Pons (tissue), 1 donor: ENCODE measurements around the gene ASCL2.

Source experiments
- DNase-seq: peaks from one replicate; pipeline ENCODE4 v3.0.0-alpha.2; 2016; ENCODE audit warnings: low spot score

The ASCL2 gene

DNA sequence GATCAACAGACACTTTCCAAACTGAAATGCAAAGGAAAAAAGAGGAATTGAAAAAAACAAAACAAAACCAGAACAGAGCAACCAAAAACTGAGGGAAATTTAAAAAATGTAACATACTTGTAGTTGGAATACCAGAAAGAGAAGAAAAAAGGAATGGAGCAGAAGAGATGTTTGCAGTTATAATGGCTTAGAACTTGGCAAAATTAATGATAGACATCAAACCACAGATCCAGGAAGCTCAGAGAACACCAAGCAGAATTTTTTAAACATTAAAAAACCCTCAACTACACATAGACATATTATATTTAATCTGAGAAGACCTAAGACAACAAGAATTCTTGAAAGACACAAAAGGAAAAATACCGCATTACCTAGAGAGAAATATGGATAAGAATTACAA, 46.1 kb downstream of the ASCL2 start:
- no peak for DNase-seq

DNA sequence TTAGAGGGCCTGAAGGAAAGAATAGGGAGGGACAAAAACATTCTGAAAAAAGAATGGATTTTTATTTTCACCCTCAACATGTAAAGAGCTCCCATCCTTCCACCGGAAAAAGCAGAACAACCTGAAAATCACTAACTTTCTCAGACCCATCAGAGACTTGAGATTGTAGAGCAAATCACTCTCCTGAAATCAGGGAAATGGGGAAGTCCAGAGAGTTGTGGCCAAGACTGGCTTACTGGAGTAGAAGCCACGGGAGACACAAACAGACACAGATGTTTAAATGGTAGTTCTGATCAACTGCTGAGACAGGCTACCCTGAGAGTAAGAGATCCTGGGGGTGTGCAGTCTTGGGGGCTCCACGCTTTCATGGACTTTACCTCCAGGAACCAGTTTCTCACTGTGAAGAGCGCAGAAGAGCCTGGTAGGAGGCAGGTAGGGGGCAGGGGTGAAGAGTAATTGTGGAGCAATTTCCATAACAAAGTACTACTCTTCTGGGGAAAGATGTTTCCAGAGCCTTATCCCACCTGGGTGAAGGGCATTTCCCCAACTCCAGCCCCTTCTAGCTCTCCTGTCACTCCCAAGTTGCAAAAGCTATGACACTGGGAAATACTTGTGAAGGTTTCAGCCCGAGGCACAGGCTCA, 47.1 kb downstream of the ASCL2 start:
- DNase-seq: no peak

DNA sequence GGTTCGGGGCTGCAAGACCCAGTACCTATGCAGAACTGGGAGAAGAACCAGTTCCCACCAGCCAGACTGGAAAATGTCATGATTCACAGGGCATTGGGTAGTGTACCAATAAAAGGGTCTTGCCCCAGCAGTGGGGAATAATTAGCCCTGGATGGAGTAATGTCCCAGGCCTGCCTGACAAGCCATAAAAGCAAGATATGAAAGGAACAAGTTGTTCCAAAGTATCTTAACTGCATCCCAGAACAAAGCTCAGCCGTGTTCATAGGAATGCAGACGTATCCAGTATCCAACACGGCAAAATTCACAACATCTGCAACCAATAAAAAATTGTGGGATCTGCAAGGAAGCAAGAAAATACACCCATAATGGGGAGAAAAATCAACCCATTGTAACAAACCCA, 47.9 kb downstream of the ASCL2 start:
- DNase-seq: no peak

DNA sequence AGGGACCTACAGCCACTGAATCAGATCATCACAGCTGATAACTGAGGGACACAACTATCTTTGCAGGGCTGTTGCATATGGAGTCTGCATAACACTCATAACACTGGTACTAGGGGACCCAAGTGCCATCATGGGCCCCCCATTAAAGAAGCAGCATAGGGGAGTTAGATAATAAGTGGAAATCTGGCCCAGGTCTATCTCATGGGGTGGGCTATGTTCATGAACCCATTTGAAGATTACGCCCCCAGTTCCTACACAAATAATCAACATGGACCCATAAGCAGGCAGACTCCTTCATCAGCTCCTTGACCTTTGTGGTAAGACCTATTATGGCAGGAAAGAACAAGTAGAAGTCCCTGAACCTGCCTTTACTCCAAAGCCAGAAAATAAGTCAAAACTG, 48.8 kb downstream of the ASCL2 start:
- DNase-seq: no peak

DNA sequence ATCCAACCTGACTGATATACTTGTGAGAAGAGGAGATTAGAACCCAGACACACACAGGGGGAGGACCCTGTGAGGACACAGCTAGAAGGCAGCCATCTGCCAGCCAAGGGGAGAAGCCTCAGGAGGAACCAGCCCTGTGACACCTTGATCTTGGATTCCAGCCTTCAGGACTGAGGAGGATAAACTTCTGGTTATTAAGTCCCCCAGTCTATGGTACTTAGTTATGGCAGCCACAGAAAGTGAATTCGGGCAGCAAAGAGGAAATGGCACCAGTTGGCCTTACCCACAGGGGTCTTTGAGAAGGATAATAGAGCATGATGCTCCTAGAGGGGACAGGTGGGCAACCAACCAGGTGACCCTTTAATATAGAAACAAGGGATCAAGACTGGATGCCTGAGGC, 49.4 kb downstream of the ASCL2 start:
- no peak for DNase-seq

DNA sequence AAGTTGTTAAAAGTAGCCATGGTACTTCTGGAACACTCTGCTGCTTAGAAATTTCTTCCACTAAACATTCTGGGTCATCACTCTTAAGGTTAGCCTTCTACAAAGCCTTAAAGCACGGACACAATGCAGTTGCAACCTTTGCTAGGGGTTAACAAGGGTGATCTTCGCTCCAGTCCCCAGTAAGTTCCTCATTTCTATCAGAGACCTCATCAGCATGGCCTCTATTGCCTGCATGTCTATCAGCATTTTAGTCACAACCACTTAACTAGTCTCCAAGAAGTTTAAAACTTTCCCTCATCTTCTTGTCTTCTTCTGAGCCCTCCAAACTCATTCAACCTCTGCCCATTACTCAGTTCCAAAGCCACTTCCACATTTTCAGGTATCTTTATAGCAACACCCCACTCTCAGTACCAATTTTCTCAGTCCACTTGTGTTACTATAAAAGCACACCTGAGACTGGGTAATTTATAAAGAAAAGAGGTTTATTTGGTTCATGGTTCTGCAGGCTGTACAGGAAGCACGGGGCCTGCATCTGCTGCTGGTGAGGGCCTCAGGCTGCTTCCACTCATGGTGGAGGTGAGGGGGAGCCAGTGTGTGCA, 50.1 kb downstream of the ASCL2 start:
- no peak for DNase-seq

DNA sequence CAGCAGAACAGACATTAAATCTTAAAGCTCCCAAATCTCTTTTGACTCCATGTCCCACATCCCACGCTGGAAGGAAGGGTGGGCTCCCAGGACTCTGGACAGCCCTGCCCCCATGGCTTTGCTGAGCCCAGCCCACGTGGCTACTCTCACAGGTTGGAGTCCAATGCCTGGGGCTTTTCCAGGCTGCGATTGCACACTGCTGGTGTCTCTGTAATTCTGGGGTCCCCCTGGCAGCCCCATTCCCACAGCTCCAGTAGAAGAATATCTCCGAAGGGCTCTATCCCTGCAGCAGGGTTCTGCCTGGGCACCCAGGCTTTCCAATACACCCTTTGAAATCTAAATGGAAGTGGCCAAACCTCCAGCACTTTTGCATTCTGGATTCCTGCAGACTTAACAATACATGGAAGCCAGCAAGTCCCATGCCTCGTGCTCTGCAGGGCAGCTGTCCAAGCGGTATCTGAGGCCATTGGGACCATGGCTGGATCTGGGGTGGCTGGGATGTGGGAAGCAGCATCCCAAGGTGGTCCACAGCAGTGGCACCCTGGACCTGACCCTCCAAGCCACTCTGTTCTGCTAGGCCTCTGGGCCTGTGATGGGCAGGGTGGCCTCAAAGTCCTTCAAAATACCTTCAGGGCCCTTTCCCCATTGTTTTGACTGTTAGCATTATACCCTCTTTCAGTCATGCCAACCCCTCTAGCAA, 50.9 kb downstream of the ASCL2 start:
- no peak for DNase-seq
